GM23338 (cell line): ENCODE measurements around the gene ELFN2.
A peak's percentile ranks its signal among the peaks of the same experiment; 100 is the strongest.

Source experiments
- CREB1 ChIP-seq: fragments of 250-450 bp; sonication (Bioruptor Pico); IDR thresholded peaks from 2 replicates; pipeline ENCODE4 v1.5.0; 2020; ENCODE audit warnings: low read depth, mild to moderate bottlenecking, moderate library complexity
- CTCF ChIP-seq, 2 experiments: fragments of 200-600 bp in 1 of 2; sonication (generic) in 1 of 2; conservative IDR thresholded peaks; 2 replicates each; pipeline versions ENCODE4 v1.5.1 to v1.6.1; 2016 to 2017; ENCODE audit warnings: antibody characterized with exemption in 2 of 2, low read depth in 2 of 2, mild to moderate bottlenecking in 2 of 2, moderate library complexity in 1 of 2
- EZH2phosphoT487 ChIP-seq: fragments of 200-600 bp; sonication (generic); IDR thresholded peaks from one replicate; pipeline ENCODE4 v1.8.1; 2018; ENCODE audit warnings: antibody characterized with exemption; ENCODE audit not compliant: unreplicated experiment
- REST ChIP-seq: IDR thresholded peaks from one replicate; pipeline ENCODE4 v1.6.1; 2018; ENCODE audit warnings: antibody characterized with exemption; ENCODE audit not compliant: unreplicated experiment
- STAT1 ChIP-seq: IDR thresholded peaks from one replicate; pipeline ENCODE4 v1.6.1; 2016; ENCODE audit warnings: antibody characterized with exemption; ENCODE audit not compliant: unreplicated experiment
- TF ChIP-seq, protein P1 (sequence below): IDR thresholded peaks from 2 replicates; pipeline ENCODE4 v1.6.1; 2016; ENCODE audit warnings: antibody characterized with exemption

- TF ChIP-seq REST, result no peak
- TF ChIP-seq CTCF (conservative IDR thresholded peaks at IDR 0.05; ENCODE audit: low read depth in 2 of 2), result peak in 1 of 2 experiments; percentile 56; a peak in 2 of 4 replicates
- no peak for TF ChIP-seq EZH2phosphoT487
- TF ChIP-seq CREB1 (CRISPR knock-in tag), result no peak
- TF ChIP-seq, protein P1, sequence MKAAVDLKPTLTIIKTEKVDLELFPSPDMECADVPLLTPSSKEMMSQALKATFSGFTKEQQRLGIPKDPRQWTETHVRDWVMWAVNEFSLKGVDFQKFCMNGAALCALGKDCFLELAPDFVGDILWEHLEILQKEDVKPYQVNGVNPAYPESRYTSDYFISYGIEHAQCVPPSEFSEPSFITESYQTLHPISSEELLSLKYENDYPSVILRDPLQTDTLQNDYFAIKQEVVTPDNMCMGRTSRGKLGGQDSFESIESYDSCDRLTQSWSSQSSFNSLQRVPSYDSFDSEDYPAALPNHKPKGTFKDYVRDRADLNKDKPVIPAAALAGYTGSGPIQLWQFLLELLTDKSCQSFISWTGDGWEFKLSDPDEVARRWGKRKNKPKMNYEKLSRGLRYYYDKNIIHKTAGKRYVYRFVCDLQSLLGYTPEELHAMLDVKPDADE, result no peak
- no peak for TF ChIP-seq STAT1
Observed at GRCh38 chr22:37318364-37319109, 108.7 kb downstream of the ELFN2 start.
